K562 (cell line): Measurements from ENCODE around the gene LY6G6F. TPM values are rescaled to one million over a fixed set of nuclear protein-coding genes. Genes with fewer than 3 reads are reported as not detected.

ENCODE experiments used
- CXXC5 ChIP-seq: fragments of 250-450 bp; sonication (Bioruptor Pico); IDR thresholded peaks from 2 replicates; pipeline ENCODE4 v1.8.0; 2022; ENCODE audit warnings: inconsistent platforms, mild to moderate bottlenecking, moderate library complexity
- E2F5 ChIP-seq: sonication (generic); formaldehyde crosslinking; IDR thresholded peaks from 2 replicates; pipeline ENCODE4 v1.8.0; 2022; ENCODE audit warnings: mild to moderate bottlenecking, missing genetic modification reagents
- EHMT2 ChIP-seq: fragments of 450-650 bp; IDR thresholded peaks from 2 replicates; pipeline ENCODE4 v1.6.1; 2018; ENCODE audit warnings: antibody characterized with exemption
- HCFC1 ChIP-seq: IDR thresholded peaks from 2 replicates; pipeline ENCODE4 v1.6.1; 2012; ENCODE audit warnings: low read depth, low read length, improper control_type of control experiment
- HDAC2 ChIP-seq: fragments of 450-650 bp; IDR thresholded peaks from 2 replicates; pipeline ENCODE4 v1.6.1; 2016; ENCODE audit warnings: mild to moderate bottlenecking
- HNRNPLL ChIP-seq: fragments of 200-400 bp; formaldehyde crosslinking; IDR thresholded peaks from 2 replicates; pipeline ENCODE4 v1.6.1; 2017; ENCODE audit warnings: low read length, low read depth, mild to moderate bottlenecking; ENCODE audit not compliant: poor library complexity, severe bottlenecking
- KLF10 ChIP-seq: fragments of 250-450 bp; sonication (Bioruptor Pico); IDR thresholded peaks from 2 replicates; pipeline ENCODE4 v1.6.1; 2021; ENCODE audit warnings: matching md5 sums
- KLF13 ChIP-seq: fragments of 450-650 bp; IDR thresholded peaks from 2 replicates; pipeline ENCODE4 v1.6.1; 2016; ENCODE audit warnings: missing genetic modification characterization, low read depth, mild to moderate bottlenecking, missing compliant biosample characterization, moderate library complexity, borderline replicate concordance
- PHB2 ChIP-seq: fragments of 450-650 bp; IDR thresholded peaks from 2 replicates; pipeline ENCODE4 v1.6.1; 2017; ENCODE audit warnings: low read depth
- RAD21 ChIP-seq, 2 experiments: fragments of 250-450 bp in 1 of 2; fragments of 450-650 bp in 1 of 2; sonication (Bioruptor Pico) in 1 of 2; formaldehyde crosslinking in 1 of 2; IDR thresholded peaks in 1 of 2; conservative IDR thresholded peaks in 1 of 2; 2 replicates each; pipeline versions ENCODE4 v1.4.0 to v1.8.0; 2020 to 2022; ENCODE audit warnings: mild to moderate bottlenecking in 2 of 2, moderate library complexity in 1 of 2
- RFX7 ChIP-seq: fragments of 250-450 bp; sonication (Bioruptor Pico); IDR thresholded peaks from 2 replicates; pipeline ENCODE4 v1.5.1; 2021; ENCODE audit warnings: mild to moderate bottlenecking
- SRSF1 ChIP-seq: fragments of 200-400 bp; formaldehyde crosslinking; IDR thresholded peaks from 2 replicates; pipeline ENCODE4 v1.6.1; 2017; ENCODE audit warnings: mild to moderate bottlenecking, low read depth, low read length, moderate library complexity
- TAF15 ChIP-seq: fragments of 200-400 bp; formaldehyde crosslinking; IDR thresholded peaks from 2 replicates; pipeline ENCODE4 v1.6.1; 2017; ENCODE audit warnings: mild to moderate bottlenecking, low read depth, low read length, moderate library complexity
- TEAD4 ChIP-seq, 2 experiments: sonication (generic) in 1 of 2; formaldehyde crosslinking in 1 of 2; IDR thresholded peaks; 2 replicates each; pipeline versions ENCODE4 v1.6.1 to v1.8.0; 2012 to 2022; ENCODE audit warnings: borderline replicate concordance in 1 of 2, inconsistent platforms in 1 of 2, low read length in 1 of 2, mild to moderate bottlenecking in 1 of 2, missing genetic modification reagents in 1 of 2
- ZBTB5 ChIP-seq: fragments of 450-650 bp; IDR thresholded peaks from 2 replicates; pipeline ENCODE4 v1.6.1; 2017; ENCODE audit warnings: antibody characterized with exemption
- ZKSCAN1 ChIP-seq: fragments of 150-350 bp; IDR thresholded peaks from 2 replicates; pipeline ENCODE4 v1.6.1; 2016; ENCODE audit warnings: low read depth, low read length
- ZNF184 ChIP-seq: sonication (generic); formaldehyde crosslinking; IDR thresholded peaks from 2 replicates; pipeline ENCODE4 v1.5.0; 2020; ENCODE audit warnings: missing genetic modification reagents
- ZNF561 ChIP-seq: fragments of 450-650 bp; formaldehyde crosslinking; conservative IDR thresholded peaks from 2 replicates; pipeline ENCODE4 v1.4.0; 2020; ENCODE audit warnings: mild to moderate bottlenecking, moderate library complexity
- polyA plus RNA-seq, 8 experiments: library from polyadenylated mRNA; depleted of rRNA in 4 of 8; stranded (reverse) in 5 of 8; unstranded in 3 of 8; fragments of >200 nt; fragmentation: Nextera tagmentation in 2 of 8; fragmentation: Illumina TruSeq in 1 of 8; extraction: Ambion mirVana in 2 of 8; extraction: Trizol in 1 of 8; gene quantifications; 2 replicates each; pipeline versions ENCODE4 v1.2.1 to v1.2.3, GENCODE V29; 2011 to 2014; ENCODE audit warnings: inconsistent platforms in 1 of 8, missing spikeins in 1 of 8
- total RNA-seq, 7 experiments: library from RNA; depleted of rRNA in 6 of 7; stranded (reverse); fragments of >200 nt in 6 of 7; fragmentation: Illumina TruSeq in 2 of 7; extraction: Trizol in 2 of 7; gene quantifications; 2 replicates each; pipeline versions ENCODE4 v1.2.1 to v1.2.3, GENCODE V29; 2011 to 2021; ENCODE audit warnings: low replicate concordance in 1 of 7
- TF ChIP-seq, protein P1 (sequence below): fragments of 450-650 bp; formaldehyde crosslinking; conservative IDR thresholded peaks from 2 replicates; pipeline ENCODE4 v1.4.0; 2022; ENCODE audit warnings: mild to moderate bottlenecking, missing genetic modification characterization
- TF ChIP-seq, protein P2 (sequence below): fragments of 250-450 bp; sonication (Bioruptor Pico); IDR thresholded peaks from 2 replicates; pipeline ENCODE4 v1.5.0; 2021; ENCODE audit warnings: mild to moderate bottlenecking, borderline replicate concordance

LY6G6F gene
- total and polyA plus RNA-seq, 9 of the 15 experiments (the other 6 are each of a cell fraction or from before 2014, with no cell fraction given): 0.14 to 0.50 (median 0.28) TPM; not detected in 2

DNA sequence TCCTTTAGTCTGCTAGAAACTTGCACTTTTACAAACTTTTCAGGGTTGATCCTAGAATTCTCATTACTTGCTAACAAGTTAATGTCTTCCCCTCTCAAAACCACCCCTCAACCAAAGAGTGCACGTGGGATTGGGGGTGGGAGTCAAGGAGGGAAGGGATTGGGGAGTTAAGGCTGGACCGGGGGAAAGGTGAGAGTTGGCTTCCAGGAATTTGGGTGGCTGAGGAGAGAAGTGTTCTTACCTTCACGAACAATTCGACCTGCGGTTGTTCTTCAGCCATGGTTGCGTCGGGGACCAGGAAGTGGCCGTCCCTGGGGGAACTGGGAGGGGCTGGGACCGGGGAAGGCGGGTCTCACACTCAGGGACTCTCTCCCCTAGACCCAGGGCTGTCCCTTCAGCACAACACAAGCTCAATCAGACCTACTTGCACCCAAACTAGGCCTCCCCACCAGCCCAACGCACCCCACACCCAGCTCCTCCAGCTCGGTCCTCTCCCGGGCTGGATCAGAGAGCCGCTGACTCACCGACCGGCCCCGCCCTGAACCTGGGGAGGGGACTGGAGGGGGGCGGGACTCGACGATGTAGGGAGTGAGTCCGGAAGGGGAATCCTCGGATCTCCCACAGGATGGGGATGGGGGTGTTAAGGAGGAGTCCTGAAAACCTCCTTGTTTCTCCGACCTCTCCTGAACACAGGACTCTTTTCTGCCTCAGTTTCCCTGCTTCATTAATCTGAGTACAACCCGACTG lies 29.5 kb downstream of the LY6G6F start, which contains the start of gene CLIC1 (continued):
- peak; percentile 32 for TF ChIP-seq TEAD4 (IDR thresholded peaks at IDR 0.05; ENCODE audit: low read length)
- no peak for TF ChIP-seq TEAD4 (CRISPR knock-in tag; IDR thresholded peaks at IDR 0.05; ENCODE audit: borderline replicate concordance)
- TF ChIP-seq HDAC2: peak; percentile 30
- no peak for TF ChIP-seq TAF15
- peak; percentile 26; the same call in 1 of the 2 replicates for TF ChIP-seq KLF13 (tag)
- TF ChIP-seq E2F5 (CRISPR knock-in tag): peak; percentile 68
- TF ChIP-seq ZBTB5: peak; percentile 46; the same call in 1 of the 2 replicates
- TF ChIP-seq, protein P1, sequence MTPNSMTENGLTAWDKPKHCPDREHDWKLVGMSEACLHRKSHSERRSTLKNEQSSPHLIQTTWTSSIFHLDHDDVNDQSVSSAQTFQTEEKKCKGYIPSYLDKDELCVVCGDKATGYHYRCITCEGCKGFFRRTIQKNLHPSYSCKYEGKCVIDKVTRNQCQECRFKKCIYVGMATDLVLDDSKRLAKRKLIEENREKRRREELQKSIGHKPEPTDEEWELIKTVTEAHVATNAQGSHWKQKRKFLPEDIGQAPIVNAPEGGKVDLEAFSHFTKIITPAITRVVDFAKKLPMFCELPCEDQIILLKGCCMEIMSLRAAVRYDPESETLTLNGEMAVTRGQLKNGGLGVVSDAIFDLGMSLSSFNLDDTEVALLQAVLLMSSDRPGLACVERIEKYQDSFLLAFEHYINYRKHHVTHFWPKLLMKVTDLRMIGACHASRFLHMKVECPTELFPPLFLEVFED (CRISPR knock-in tag): peak; percentile 91
- 0 out of 2 replicates have a peak, but pooled peaks have one; percentile 27 for TF ChIP-seq ZKSCAN1
- TF ChIP-seq ZNF561 (CRISPR knock-in tag): no peak
- no peak for TF ChIP-seq HNRNPLL
- no peak for TF ChIP-seq RFX7
- no peak for TF ChIP-seq ZNF184 (CRISPR knock-in tag)
- no peak for TF ChIP-seq EHMT2
- peak in 1 of 2 experiments; percentile 22; a peak in 1 of 4 replicates for TF ChIP-seq RAD21 (CRISPR knock-in tag; conservative IDR thresholded peaks at IDR 0.05 in 1 of 2, IDR thresholded peaks at IDR 0.05 in 1 of 2)
- peak; percentile 46; the same call in 1 of the 2 replicates for TF ChIP-seq HCFC1
- peak; percentile 48 for TF ChIP-seq CXXC5
- 0 out of 2 replicates have a peak, but pooled peaks have one; percentile 62 for TF ChIP-seq KLF10
- TF ChIP-seq SRSF1: no peak
- TF ChIP-seq, protein P2, sequence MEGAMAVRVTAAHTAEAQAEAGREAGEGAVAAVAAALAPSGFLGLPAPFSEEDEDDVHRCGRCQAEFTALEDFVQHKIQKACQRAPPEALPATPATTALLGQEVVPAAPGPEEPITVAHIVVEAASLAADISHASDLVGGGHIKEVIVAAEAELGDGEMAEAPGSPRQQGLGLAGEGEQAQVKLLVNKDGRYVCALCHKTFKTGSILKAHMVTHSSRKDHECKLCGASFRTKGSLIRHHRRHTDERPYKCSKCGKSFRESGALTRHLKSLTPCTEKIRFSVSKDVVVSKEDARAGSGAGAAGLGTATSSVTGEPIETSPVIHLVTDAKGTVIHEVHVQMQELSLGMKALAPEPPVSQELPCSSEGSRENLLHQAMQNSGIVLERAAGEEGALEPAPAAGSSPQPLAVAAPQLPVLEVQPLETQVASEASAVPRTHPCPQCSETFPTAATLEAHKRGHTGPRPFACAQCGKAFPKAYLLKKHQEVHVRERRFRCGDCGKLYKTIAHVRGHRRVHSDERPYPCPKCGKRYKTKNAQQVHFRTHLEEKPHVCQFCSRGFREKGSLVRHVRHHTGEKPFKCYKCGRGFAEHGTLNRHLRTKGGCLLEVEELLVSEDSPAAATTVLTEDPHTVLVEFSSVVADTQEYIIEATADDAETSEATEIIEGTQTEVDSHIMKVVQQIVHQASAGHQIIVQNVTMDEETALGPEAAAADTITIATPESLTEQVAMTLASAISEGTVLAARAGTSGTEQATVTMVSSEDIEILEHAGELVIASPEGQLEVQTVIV (CRISPR knock-in tag): no peak
- TF ChIP-seq PHB2: peak; percentile 53; the same call in 1 of the 2 replicates
